ENCODE data around the gene ZNF770.

DNA sequence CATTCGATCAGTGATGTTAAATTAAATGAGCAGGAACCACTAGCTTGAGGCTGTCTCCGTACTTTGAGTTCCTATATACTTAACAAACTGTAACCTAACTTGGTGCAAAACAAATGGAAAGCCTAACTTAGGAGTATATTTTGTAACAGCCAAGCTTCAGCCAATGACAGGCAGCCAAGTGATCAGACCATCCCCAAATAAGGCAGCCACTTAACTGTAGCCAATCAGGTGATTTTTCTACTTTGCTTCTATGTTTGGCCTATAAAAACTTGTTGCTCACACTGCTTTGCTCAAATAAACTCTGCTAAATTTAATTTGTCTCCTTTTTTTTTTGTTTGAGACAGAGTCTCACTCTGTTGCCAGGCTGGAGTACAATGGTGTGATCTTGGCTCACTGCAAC, 19.3 kb upstream of the ZNF770 start:
- TF ChIP-seq CTCF (IDR thresholded peaks at IDR 0.05) (no peak), POLR2A (IDR thresholded peaks at IDR 0.05) (no peak), EP300 (IDR thresholded peaks at IDR 0.05) (no peak)

Data from ovary (tissue), 3 donors.